Myocyte (in vitro differentiated cells): ENCODE data around the gene OPN3. TPM values are rescaled to one million over a fixed set of nuclear protein-coding genes. Genes with fewer than 3 reads are reported as not detected.

ENCODE experiments used
- DNase-seq: peaks from one replicate; pipeline ENCODE4 v3.0.0-alpha.2; 2012; ENCODE audit warnings: low read depth
- total RNA-seq: library from RNA; depleted of rRNA; stranded (reverse); fragments of >200 nt; gene quantifications from 2 replicates; pipeline ENCODE4 v1.2.3, GENCODE V29; 2014

The OPN3 gene
- total RNA-seq, 1 donor from 2014 or later, result 23.6 TPM

DNA sequence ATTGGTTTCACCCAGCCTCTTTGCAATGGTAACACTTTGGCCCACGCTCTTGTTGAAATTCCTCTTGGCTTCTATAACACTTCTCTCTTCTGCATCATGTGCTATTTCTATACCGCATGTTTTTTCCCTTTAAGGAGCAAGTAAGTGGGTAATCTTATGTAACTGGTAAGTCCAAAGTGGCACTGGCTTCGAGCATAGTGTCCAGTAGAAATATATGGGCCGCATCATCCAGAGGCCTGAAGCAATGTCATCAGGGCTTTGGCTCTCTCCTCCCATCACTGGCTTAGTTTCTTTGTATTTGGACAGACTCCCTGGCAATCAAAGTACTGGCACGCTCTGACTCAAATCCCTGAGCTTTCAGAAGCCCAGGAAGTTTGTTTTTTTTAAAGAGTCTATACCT lies 17.5 kb downstream of the OPN3 start:
- no peak for DNase-seq

DNA sequence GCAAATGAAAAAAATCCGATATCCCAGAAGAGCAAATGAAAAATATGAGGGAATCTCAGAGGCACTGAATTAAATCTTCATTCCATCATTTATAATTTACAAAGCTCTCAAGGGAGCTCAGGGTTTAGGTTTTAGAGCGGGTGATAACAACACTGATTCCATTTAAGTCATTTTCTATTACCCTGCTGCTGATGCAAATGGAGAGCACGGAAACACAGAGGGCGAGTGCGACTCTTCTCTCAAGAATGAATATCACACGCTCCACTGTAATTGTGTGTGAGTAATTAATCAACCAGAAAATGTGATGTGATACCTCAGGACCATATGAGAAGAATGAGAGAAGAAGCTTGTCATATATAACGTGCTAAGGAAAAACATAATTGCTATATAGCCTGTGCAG lies 22.7 kb downstream of the OPN3 start:
- DNase-seq, result no peak

DNA sequence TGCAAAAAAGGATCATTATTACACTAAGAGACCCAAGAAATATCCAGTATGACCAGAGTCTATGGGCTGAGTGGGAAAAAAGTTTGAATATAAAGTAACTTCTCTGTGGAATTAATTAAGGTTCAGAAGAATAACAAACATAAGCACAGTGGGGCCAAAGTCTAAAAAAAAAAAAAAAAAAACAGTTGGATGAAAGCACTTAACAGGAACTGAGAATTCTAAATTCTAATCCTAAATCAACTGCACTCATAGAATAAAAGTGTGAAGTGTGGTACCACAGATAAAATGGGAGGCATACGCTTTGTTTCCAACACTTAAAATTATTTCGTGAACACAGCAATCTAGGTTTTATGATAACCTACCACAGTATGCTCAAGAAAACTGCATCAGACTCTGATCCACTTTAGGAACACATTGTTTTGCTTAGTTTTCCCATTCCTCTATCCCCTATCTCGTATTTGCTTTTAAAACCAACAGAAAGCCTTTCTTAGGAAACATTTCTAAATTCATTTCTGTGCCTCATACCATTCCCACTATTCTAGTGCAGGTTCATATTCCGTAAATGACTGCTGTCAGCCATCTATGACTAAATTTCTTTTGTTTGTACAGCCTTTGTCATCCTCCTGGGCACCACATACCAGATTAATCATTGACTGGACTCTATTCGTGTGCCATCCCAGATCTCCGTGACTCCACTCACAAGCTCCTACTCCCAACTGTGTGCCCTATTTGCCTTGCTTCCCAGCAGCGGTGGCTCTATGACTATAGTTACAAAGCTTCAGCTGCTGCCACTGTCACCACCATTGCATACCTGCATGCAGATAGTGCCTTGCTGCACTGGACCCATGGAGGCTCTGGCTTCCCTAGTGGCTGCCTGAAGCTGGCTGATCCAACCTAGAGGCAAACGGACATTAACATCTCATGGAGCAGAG lies 24.9 kb downstream of the OPN3 start:
- no peak for DNase-seq

DNA sequence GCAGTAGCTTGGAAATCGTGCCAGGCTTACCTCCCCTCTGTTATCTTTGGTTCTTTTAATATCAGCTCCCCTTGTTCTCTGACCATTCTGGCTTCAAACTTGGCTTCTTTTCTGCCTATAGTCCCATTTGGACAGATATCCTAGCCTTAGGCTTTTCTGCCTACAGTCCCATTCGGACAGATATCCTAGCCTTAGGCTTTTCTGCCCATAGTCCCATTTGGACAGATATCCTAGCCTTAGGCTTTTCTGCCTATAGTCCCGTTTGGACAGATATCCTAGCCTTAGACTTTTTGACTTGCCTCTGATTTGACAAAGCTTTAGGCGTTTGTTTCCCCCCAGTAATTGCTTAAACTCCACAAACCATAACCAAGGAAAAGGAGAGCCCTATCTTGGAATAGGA lies 25.6 kb downstream of the OPN3 start:
- no peak for DNase-seq

DNA sequence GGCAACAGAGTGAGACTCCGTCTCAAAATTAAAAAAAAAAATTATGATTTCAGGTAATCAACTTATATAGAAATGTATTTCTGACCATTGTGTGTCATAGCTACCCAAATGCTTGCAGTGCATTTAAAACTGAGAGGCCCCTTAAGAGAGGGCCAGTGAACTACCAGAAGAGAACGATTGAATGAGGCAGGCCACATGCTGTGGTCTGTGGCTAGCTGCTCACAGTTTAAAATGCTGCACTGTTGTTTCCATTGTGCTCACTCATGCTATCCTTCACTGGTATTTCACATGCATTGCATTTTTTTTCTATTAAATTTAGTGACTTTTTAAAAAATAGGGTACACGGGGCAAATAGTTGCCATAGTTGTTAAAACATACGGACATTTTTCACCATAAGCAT lies 26.0 kb downstream of the OPN3 start:
- no peak for DNase-seq

DNA sequence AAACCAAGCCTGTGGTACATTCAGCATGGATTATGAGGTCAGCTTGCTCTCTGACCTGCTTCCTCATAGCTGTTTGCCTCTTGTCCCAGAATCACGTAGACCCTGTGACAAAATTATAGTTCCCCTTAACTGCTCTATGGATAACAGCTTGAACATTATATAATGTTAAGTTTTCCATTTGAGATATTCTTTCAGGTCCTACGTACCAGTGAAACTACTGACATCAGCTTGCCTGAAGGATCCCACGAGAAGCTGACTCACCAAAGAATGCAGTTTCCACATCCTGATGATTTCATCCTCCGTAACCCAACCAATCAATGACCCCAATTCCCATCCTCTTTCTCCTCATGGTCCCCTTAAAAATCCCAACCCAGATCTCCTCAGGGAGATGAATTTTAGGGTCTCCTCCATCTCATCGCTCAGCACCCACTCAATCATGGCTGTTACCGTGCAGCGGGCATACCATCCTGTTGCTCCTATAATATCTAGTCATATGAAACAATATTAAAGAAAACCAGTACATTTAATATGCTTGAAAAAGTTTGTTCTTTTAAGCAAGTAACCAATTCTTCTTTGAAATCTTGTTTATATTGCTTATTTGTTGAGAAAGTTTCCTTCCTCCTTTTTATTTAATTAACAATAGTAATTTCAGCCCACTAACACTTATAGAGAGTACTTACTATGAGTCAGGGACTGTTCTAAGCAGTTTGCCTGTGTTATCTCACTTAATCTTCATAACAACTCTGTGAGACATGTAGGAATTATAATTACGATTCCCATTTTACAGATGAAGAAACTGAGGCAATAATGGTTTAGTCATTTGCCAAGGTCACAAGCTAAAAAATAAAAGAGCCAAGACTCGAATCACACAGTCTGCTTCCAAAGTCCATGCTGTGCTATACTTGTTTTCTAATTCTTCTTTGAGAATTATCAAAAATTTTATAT lies 27.4 kb downstream of the OPN3 start:
- peak; percentile 62 for DNase-seq

DNA sequence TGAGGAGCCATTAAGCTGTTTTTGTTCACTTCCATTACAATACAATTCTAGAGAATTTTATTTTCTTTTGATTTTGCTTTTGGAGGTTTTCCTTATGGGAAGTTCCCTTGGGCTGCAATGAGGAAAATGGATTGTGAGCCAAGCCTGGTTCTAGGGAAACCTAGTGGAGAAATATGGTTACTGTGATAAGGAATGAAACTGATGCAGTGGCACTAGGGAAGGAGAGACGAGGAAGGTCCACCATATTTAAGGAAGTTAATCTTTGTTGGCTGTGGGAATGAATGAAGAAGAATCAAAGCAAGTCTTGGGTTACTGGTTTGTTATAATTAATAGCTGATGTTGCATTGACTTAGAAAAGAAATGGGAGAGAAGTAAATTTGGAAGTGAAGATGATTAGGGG lies 28.4 kb downstream of the OPN3 start:
- DNase-seq, result no peak

DNA sequence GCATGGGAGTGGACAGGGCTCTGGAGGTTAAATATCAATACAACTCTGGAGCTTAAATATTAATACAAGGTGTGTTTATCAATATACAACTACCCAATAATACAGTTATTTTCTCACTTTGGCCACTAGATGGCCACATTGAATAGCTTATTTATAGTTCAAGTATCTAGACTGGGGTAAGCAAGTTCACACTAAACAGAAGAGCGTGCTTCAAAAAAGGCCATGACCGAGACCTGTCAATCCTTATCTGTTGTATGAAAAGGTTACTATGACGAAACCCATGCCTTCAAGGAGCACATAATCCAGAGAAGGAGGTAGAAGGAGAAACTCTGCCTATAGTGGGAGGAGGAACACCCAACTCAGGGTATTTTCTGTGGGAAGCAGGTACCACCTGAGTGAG lies 29.1 kb downstream of the OPN3 start:
- DNase-seq, result peak; percentile 74

DNA sequence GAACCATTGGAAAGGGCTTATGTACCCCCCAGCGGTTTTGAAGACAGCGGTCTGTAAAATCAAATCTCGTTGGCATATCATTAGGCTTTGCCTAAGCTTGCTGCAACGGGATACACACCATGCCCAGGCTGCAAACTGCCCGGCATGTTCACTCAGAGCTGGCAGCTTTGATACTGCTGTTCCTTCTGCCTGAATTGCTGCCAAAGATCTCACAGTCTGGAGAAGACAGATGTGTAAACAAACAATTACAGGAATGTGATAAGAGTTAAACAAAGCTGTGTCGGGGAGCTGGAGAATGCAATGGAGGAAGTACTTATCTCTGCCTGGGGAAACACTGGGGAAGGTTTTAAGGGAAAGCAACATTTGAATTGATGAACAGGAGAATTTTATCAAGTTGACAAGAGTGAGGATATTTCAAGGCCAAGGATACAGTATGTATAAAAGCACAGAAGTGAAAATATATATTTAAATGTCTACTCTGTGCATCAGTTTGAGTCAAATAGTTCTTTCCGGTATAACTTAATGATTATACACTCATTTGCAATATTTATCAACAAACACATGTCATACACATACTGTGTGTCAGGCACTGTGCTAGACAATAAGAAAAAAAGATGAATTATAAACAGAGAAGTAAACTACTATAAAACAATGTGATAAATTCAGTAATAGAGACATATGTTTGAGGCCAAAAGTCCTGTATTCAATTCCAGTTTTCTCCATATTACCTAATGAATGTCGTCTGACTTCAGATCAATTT lies 29.9 kb downstream of the OPN3 start:
- peak; percentile 52 for DNase-seq

DNA sequence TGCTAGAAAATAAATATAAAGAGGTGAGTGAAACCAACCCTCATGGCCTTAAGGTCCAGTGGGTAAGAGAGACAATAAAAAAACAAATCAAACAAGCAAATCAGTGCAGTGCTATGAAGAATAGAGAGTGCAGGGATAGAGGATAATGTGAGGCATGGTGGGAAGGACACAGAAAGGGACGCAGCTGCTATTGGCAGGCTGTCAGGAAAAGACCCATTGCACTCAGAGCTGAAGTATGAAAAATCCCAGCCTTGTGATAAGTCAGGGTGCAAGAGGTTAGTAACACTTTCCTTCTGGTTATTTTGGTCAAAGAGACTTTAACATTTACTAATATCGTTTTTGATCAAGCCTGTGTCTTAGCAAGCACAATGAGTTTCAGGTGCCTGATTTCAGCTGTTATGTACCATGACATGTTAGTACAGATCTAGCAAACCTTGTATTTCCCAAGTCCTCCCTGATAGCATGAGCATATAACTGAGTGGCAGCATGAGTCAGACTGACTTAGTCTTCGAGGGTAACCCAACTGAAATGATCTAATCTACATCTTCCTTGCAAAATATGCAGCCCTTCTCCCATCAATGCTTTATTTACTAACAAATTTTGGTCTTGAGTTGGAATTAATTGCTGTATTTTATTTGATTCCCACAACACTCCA lies 31.7 kb downstream of the OPN3 start:
- no peak for DNase-seq

DNA sequence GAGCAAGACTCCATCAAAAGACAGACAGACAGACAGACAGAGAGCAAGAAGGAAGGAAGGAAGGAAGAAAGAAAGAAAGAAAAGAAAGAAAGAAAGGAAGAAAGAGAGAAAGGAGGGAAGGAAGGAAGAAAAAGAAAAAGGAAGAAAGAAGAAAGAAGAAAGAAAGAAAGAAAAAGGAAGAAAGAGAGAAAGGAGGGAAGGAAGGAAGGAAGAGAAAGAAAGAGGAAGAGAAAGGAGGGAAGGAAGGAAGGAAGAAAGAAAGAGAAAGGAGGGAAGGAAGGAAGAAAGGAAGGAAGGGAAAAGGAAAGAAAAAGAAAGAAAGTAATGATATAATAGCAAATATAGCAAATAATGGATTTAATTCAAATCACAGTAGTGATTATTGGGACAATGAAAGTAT lies 32.7 kb downstream of the OPN3 start:
- no peak for DNase-seq

DNA sequence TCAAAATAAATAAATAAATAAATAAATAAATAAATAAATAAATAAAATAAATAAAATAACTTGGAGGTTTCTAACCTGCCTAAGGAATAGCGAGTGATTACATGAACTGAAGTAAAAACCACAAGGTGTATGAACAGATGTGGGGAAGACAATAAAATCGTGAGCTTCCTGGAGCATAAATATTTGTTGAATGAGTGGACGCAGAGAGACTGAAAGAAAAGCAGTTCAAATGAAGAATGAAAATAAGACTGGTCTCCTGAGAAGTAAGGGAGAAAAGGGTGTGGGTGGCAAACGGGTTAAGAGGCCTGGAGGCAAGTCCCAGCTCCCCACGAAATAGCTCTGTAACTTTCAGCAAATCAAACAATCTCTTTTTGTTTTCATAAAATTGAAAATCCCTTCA lies 33.6 kb downstream of the OPN3 start:
- no peak for DNase-seq

DNA sequence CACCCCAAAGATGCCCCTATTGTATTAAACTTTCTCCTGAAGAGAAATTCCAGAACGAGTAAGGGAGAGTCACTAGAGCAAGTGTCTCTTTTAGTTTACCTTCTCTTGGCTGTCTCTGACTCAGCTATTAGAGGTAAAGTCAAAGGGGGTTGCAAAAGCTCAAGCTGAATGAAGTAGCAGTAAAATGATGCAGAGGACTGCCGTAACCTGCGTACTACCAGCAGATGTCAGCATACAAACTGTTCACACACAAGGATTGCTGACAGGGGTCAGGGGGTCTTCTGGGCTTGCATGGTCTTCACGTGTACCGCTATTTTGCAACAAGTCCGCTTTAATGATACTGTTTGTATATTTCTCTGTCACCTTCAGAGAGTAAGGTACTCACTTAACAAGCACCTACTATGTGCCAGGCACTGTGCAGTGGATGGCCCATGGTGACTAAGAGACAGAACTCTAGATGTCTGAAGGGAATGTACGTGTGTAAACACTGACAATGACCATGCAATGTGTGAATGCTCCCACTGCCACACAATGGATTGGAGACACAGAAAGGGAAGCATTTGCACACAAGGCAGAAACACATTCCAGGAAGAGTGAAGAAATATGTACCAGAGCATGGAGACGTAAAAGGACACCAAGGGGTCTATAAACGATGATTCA lies 34.9 kb downstream of the OPN3 start:
- no peak for DNase-seq

DNA sequence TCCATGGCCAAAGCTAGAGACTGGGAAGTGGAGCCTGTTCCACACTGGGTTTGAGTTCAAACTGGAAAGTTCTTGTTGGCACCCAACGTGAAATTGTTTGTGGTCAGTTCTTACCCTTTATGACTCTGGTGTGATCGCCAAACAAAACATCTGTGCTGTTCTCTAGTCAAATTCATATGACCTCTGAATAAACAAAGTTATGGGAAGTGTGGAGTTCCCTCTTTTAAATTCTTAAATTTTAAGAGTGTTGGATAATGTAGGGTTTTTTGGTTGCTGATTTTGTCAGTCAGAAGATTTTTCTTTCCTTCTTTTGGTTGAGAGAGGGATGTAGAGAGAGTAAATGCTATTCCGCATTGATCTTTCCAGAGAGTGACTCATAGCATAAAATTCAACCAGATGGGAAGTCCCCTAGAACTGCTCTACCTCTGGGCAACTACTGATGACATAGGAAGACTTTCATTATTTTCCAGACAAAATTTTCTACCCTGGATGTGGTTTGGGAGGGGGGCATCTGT lies 36.4 kb downstream of the OPN3 start:
- peak; percentile 74 for DNase-seq

DNA sequence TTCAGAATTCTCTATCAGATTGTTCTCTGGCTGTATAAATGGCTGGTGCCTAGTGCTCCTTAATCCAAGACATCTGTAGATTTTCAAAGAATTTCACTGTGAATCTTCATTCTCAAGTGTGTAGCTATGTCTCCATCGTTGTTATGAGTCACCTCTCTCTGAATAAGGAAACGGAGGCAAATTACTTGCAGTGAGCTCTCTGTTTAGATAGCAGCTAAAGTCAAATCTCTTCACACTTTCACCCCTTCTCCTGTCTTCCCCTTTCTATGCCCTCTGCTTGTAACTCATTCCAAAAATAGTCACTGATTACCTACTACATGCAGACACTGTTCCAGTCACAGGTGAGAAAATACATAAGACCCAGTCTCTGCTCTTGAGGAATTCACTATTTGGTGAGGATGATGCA lies 39.7 kb downstream of the OPN3 start:
- no peak for DNase-seq

DNA sequence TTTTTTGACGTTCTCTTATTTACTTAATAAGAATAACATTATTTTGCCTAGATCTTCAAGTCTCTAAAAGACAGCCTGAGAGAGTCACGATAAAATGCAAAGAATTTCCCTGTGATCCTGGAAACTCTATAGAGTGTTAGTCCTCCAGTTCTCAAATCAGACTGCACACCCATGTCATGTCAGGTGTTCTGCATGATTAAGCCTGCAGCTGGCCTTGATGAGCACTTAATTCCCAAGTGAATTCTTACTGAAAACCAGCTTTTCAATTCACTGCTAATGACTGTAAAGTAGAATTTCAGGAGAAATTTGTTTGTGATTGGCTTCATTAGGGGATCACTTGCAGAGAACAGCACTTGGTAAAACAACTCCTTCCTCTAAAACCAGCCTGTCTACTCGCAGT lies 41.9 kb downstream of the OPN3 start:
- no peak for DNase-seq

DNA sequence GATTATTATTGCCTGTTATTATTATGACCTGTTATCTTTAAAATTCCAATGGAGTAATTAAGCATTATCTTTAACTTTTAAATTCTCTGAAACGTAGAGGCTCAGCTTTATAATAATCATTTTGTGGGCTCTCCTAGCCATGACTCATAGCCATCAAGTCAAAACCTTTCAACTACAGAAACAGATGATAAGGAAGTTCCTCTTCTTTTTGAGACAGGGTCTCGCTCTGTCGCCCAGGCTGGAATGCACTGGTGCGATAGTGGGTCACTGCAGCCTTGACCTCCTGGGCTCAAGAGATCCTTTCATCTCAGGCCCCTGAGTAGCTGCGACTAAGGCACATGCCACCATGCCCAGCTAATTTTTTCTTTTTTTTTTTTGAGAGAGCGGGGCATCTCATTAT lies 43.5 kb downstream of the OPN3 start:
- DNase-seq, result no peak

DNA sequence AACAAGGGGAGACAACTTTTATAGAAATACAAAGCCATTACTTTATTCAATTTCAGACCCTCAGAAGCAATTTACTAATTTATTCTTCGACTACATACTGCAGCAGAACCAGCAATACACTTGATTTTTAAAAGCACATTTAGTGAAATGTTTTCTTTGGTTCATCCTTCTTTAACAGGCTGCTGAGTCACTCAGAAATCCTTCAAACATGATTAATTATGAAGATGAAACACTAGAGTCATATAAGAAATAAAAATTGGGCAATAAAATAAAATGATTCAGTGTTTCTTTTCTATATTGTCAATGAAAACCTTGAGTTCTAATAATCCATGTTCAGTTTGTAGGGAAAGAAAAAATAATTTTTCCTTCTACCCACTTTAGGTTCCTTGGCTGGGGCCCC lies 47.0 kb downstream of the OPN3 start:
- no peak for DNase-seq

DNA sequence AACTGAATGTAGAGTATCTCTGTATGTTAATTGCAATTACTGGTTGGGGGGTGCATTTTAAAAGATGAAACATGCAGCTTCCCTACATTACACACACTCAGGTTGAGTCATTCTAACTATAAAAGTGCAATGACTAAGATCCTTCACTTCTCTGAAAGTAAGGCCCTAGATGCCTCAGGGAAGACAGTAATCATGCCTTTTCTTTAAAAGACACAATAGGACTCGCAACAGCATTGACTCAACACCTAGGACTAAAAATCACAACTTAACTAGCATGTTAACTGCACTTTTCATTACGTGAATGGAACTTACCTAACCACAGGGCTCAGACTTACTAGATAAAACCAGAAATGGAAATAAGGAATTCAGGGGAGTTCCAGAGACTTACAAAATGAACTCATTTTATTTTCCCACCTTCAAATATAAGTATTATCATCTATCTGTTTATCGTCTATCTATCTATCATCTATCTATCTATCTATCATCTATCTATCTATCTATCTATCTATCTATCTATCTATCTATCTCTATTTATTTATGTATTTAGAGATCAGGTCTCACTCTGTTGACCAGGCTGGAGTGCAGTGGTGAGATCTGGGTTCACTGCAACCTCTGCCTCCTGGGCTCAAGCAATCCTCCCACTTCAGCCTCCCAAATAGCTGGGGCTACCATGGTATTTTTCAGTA lies 47.8 kb downstream of the OPN3 start:
- peak; percentile 22 for DNase-seq

DNA sequence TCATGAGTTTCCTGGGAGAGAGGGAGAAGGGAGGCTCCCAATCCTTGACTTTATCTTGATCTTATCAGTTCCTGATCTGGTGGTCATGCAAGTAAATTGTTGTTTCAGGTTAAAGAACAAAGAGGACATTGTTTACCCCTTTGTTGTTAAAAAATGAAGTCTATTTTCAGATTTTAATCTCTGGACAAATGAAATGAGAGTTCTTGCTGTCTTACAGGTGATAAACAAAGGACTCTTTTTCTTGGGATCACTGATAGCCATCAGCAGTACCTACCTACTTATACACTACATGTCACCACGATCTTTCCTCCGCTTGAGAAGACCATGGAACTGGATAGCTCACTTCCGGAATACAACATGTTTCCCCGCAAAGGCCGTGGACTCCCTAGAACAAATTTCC lies 48.4 kb downstream of the OPN3 start:
- no peak for DNase-seq
